ENCODE data around the gene PSMD12.
A peak's percentile ranks its signal among the peaks of the same experiment; 100 is the strongest.
"Not testable (repeated sequence)": the region's sequence is repeated elsewhere in the genome, so short reads cannot be mapped to it uniquely, and the experiment has no call there.

PSMD12 gene

GRCh38 chr17:67412941-67413340 is 46.6 kb upstream of the PSMD12 start:
- TF ChIP-seq CTCF (IDR thresholded peaks at IDR 0.05) = no peak
- no peaks in the 10 kb centered on the region for H3K27me3 Mint-ChIP-seq (ENCODE audit: low read depth, poor library complexity)
- no peak for DNase-seq
- no peaks in the 10 kb centered on the region for H3K4me1 Mint-ChIP-seq
- H3K36me3 Mint-ChIP-seq (ENCODE audit: low read depth) = peaks cover 24% of the 10 kb centered on the region
- no peak overlapping the region for H3K4me3 Mint-ChIP-seq
- H3K27ac Mint-ChIP-seq = peak overlapping the region; percentile 38
- peaks cover 36% of the 10 kb centered on the region for H3K9me3 Mint-ChIP-seq

- Mint-ChIP-seq H3K9me3 (peaks cover 36% of the 10 kb centered on the region), H3K4me3 (no peak overlapping the region), H3K36me3 (ENCODE audit: low read depth) (peaks cover 24% of the 10 kb centered on the region), H3K27me3 (ENCODE audit: low read depth, poor library complexity) (no peaks in the 10 kb centered on the region), H3K4me1 (no peaks in the 10 kb centered on the region), H3K27ac (no peak overlapping the region)
- TF ChIP-seq CTCF (IDR thresholded peaks at IDR 0.05) = no peak
- DNase-seq = no peak
Measured at GRCh38 chr17:67412032-67412431, 45.7 kb upstream of the PSMD12 start.

GRCh38 chr17:67411397-67411796 is 45.0 kb upstream of the PSMD12 start:
- no peaks in the 10 kb centered on the region for H3K4me1 Mint-ChIP-seq
- no peak for DNase-seq

GRCh38 chr17:67408455-67408830 is 42.1 kb upstream of the PSMD12 start:
- H3K36me3 Mint-ChIP-seq (ENCODE audit: low read depth); H3K27me3 Mint-ChIP-seq (ENCODE audit: low read depth, poor library complexity); H3K4me3 Mint-ChIP-seq; DNase-seq; H3K4me1 Mint-ChIP-seq: not testable (repeated sequence)
- Mint-ChIP-seq H3K27ac (peak overlapping the region; percentile 88), H3K9me3 (peaks cover 17% of the 10 kb centered on the region)

More at GRCh38 chr17:67411397-67411796, 45.0 kb upstream of the PSMD12 start:
- TF ChIP-seq CTCF (IDR thresholded peaks at IDR 0.05) = no peak
- H3K9me3 Mint-ChIP-seq = peaks cover 36% of the 10 kb centered on the region
- H3K27me3 Mint-ChIP-seq (ENCODE audit: low read depth, poor library complexity) = no peaks in the 10 kb centered on the region
- H3K4me3 Mint-ChIP-seq = no peak overlapping the region
- peaks cover 24% of the 10 kb centered on the region for H3K36me3 Mint-ChIP-seq (ENCODE audit: low read depth)
- no peak overlapping the region for H3K27ac Mint-ChIP-seq

GRCh38 chr17:67403483-67403882 is 37.1 kb upstream of the PSMD12 start:
- H3K27ac Mint-ChIP-seq = no peak overlapping the region
- H3K4me1 Mint-ChIP-seq = peaks cover 16% of the 10 kb centered on the region
- H3K4me3 Mint-ChIP-seq = no peak overlapping the region
- no peak for DNase-seq
- peaks cover 16% of the 10 kb centered on the region for H3K36me3 Mint-ChIP-seq (ENCODE audit: low read depth)
- no peak for TF ChIP-seq CTCF (IDR thresholded peaks at IDR 0.05)
- no peaks in the 10 kb centered on the region for H3K27me3 Mint-ChIP-seq (ENCODE audit: low read depth, poor library complexity)
- peaks cover 8% of the 10 kb centered on the region for H3K9me3 Mint-ChIP-seq

- no peak overlapping the region for H3K27ac Mint-ChIP-seq
- no peak overlapping the region for H3K4me3 Mint-ChIP-seq
- no peak for DNase-seq
- H3K4me1 Mint-ChIP-seq = peaks cover 16% of the 10 kb centered on the region
- H3K27me3 Mint-ChIP-seq (ENCODE audit: low read depth, poor library complexity) = no peaks in the 10 kb centered on the region
- TF ChIP-seq CTCF (IDR thresholded peaks at IDR 0.05) = no peak
- H3K9me3 Mint-ChIP-seq = peaks cover 11% of the 10 kb centered on the region
- H3K36me3 Mint-ChIP-seq (ENCODE audit: low read depth) = peaks cover 19% of the 10 kb centered on the region
Measured at GRCh38 chr17:67403065-67403464, 36.7 kb upstream of the PSMD12 start.

Measured in nephron progenitor cell (in vitro differentiated cells).